ENCODE results near the gene DEFB108B. TPM values are rescaled to one million over a fixed set of nuclear protein-coding genes. Genes with fewer than 3 reads are reported as not detected.
"Not testable (repeated sequence)": the region's sequence is repeated elsewhere in the genome, so short reads cannot be mapped to it uniquely, and the experiment has no call there.

Gene DEFB108B
- total and polyA plus RNA-seq, 2 donors = not detected

GRCh38 chr11:71799556-71800128 lies 33.4 kb upstream of the DEFB108B start:
- H3K36me3 ChIP-seq (ENCODE audit: insufficient read depth); H3K27ac ChIP-seq (ENCODE audit: low read depth); H3K4me3 ChIP-seq (ENCODE audit: low read depth, low read length); DNase-seq (ENCODE audit: extremely low spot score); H3K4me1 ChIP-seq (ENCODE audit: insufficient read depth): not testable (repeated sequence)
- WGBS = 81% methylated on average over 13 of the region's 13 CpGs

- DNase-seq (ENCODE audit: extremely low spot score); H3K4me1 ChIP-seq (ENCODE audit: insufficient read depth); H3K27ac ChIP-seq (ENCODE audit: low read depth); H3K4me3 ChIP-seq (ENCODE audit: low read depth, low read length); H3K36me3 ChIP-seq (ENCODE audit: insufficient read depth): not testable (repeated sequence)
- 49% methylated on average over 13 of the region's 13 CpGs for WGBS
Measured at GRCh38 chr11:71800335-71800953, 32.6 kb upstream of the DEFB108B start.

- not testable (repeated sequence) for H3K27ac ChIP-seq (ENCODE audit: low read depth); H3K4me1 ChIP-seq (ENCODE audit: insufficient read depth); DNase-seq (ENCODE audit: extremely low spot score); H3K36me3 ChIP-seq (ENCODE audit: insufficient read depth); H3K4me3 ChIP-seq (ENCODE audit: low read depth, low read length)
- 88% methylated on average over 2 of the region's 2 CpGs for WGBS
Measured at GRCh38 chr11:71801026-71801425, 32.0 kb upstream of the DEFB108B start.

GRCh38 chr11:71802874-71803273 lies 30.1 kb upstream of the DEFB108B start:
- WGBS = 81% methylated on average over 7 of the region's 7 CpGs

GRCh38 chr11:71804158-71804947 lies 28.6 kb upstream of the DEFB108B start:
- H3K27ac ChIP-seq (ENCODE audit: low read depth); H3K4me1 ChIP-seq (ENCODE audit: insufficient read depth); DNase-seq (ENCODE audit: extremely low spot score); H3K36me3 ChIP-seq (ENCODE audit: insufficient read depth); H3K4me3 ChIP-seq (ENCODE audit: low read depth, low read length): not testable (repeated sequence)
- 79% methylated on average over 9 of the region's 9 CpGs for WGBS

More at GRCh38 chr11:71802874-71803273, 30.1 kb upstream of the DEFB108B start:
- H3K4me3 ChIP-seq (ENCODE audit: low read depth, low read length); DNase-seq (ENCODE audit: extremely low spot score); H3K27ac ChIP-seq (ENCODE audit: low read depth); H3K36me3 ChIP-seq (ENCODE audit: insufficient read depth); H3K4me1 ChIP-seq (ENCODE audit: insufficient read depth): not testable (repeated sequence)

GRCh38 chr11:71812529-71812928 lies 20.5 kb upstream of the DEFB108B start:
- H3K4me1 ChIP-seq (ENCODE audit: insufficient read depth); H3K27ac ChIP-seq (ENCODE audit: low read depth); H3K4me3 ChIP-seq (ENCODE audit: low read depth, low read length); DNase-seq (ENCODE audit: extremely low spot score); H3K36me3 ChIP-seq (ENCODE audit: insufficient read depth): not testable (repeated sequence)
- 54% methylated on average over 3 of the region's 3 CpGs for WGBS

- 5% methylated on average over 46 of the region's 46 CpGs for WGBS
- DNase-seq (ENCODE audit: extremely low spot score) = peak; percentile 21
- not testable (repeated sequence) for H3K4me1 ChIP-seq (ENCODE audit: insufficient read depth); H3K27ac ChIP-seq (ENCODE audit: low read depth); H3K36me3 ChIP-seq (ENCODE audit: insufficient read depth)
- H3K4me3 ChIP-seq (ENCODE audit: low read depth, low read length) = peak overlapping the region; percentile 37
Measured at GRCh38 chr11:71813481-71814355, 19.3 kb upstream of the DEFB108B start.

- 27% methylated on average over 1 of the region's 1 CpG for WGBS
Measured at GRCh38 chr11:71821539-71821938, 11.5 kb upstream of the DEFB108B start.

GRCh38 chr11:71829247-71829646 lies 3.8 kb upstream of the DEFB108B start:
- not testable (repeated sequence) for H3K4me3 ChIP-seq (ENCODE audit: low read depth, low read length); H3K27ac ChIP-seq (ENCODE audit: low read depth); DNase-seq (ENCODE audit: extremely low spot score); H3K4me1 ChIP-seq (ENCODE audit: insufficient read depth); H3K36me3 ChIP-seq (ENCODE audit: insufficient read depth)
- 93% methylated on average over 3 of the region's 3 CpGs for WGBS

More at GRCh38 chr11:71821539-71821938, 11.5 kb upstream of the DEFB108B start:
- not testable (repeated sequence) for H3K27ac ChIP-seq (ENCODE audit: low read depth); DNase-seq (ENCODE audit: extremely low spot score); H3K36me3 ChIP-seq (ENCODE audit: insufficient read depth); H3K4me3 ChIP-seq (ENCODE audit: low read depth, low read length); H3K4me1 ChIP-seq (ENCODE audit: insufficient read depth)

GRCh38 chr11:71829686-71830085 lies 3.3 kb upstream of the DEFB108B start:
- not testable (repeated sequence) for H3K4me3 ChIP-seq (ENCODE audit: low read depth, low read length); H3K27ac ChIP-seq (ENCODE audit: low read depth); H3K4me1 ChIP-seq (ENCODE audit: insufficient read depth); DNase-seq (ENCODE audit: extremely low spot score); H3K36me3 ChIP-seq (ENCODE audit: insufficient read depth)
- WGBS = 87% methylated on average over 3 of the region's 3 CpGs

- H3K4me1 ChIP-seq (ENCODE audit: insufficient read depth); H3K27ac ChIP-seq (ENCODE audit: low read depth); DNase-seq (ENCODE audit: extremely low spot score); H3K36me3 ChIP-seq (ENCODE audit: insufficient read depth); H3K4me3 ChIP-seq (ENCODE audit: low read depth, low read length): not testable (repeated sequence)
- WGBS = 82% methylated on average over 6 of the region's 6 CpGs
Measured at GRCh38 chr11:71842720-71843119, 9.7 kb downstream of the DEFB108B start.

GRCh38 chr11:71843355-71843754 lies 10.4 kb downstream of the DEFB108B start:
- not testable (repeated sequence) for H3K4me3 ChIP-seq (ENCODE audit: low read depth, low read length); DNase-seq (ENCODE audit: extremely low spot score); H3K27ac ChIP-seq (ENCODE audit: low read depth); H3K36me3 ChIP-seq (ENCODE audit: insufficient read depth); H3K4me1 ChIP-seq (ENCODE audit: insufficient read depth)
- 94% methylated on average over 4 of the region's 4 CpGs for WGBS

GRCh38 chr11:71843858-71844257 lies 10.9 kb downstream of the DEFB108B start:
- no peak overlapping the region for H3K4me3 ChIP-seq (ENCODE audit: low read depth, low read length)
- H3K4me1 ChIP-seq (ENCODE audit: insufficient read depth) = no peaks in the 10 kb centered on the region
- no peak overlapping the region for H3K27ac ChIP-seq (ENCODE audit: low read depth)
- no peaks in the 10 kb centered on the region for H3K36me3 ChIP-seq (ENCODE audit: insufficient read depth)
- no peak for DNase-seq (ENCODE audit: extremely low spot score)
- WGBS = 77% methylated on average over 15 of the region's 15 CpGs
